Neural cell (in vitro differentiated cells): ENCODE data around the gene NKX1-2. TPM values are rescaled to one million over a fixed set of nuclear protein-coding genes. Genes with fewer than 3 reads are reported as not detected.

Source experiments
- H2AFZ ChIP-seq: fragments of 200-600, 300-800 bp; sonication (generic), shearing (Covaris generic); 2 replicates; pipeline ENCODE4 v1.6.0; 2014; ENCODE audit warnings: low read depth, mild to moderate bottlenecking, antibody characterized with exemption, low read length, moderate library complexity
- H3F3A ChIP-seq: fragments of 200-600 bp; shearing (Covaris generic); 2 replicates; pipeline ENCODE4 v1.6.1; 2016; ENCODE audit warnings: mild to moderate bottlenecking, moderate library complexity, mixed read lengths, antibody characterized with exemption, low read length; ENCODE audit not compliant: insufficient read depth, poor library complexity, severe bottlenecking
- H3K27ac ChIP-seq: fragments of 200-600, 300-800 bp; sonication (generic), shearing (Covaris generic); 2 replicates; pipeline ENCODE4 v1.5.1; 2014; ENCODE audit warnings: mild to moderate bottlenecking, low read length, moderate library complexity
- H3K27me3 ChIP-seq: fragments of 300-800, 200-600 bp; sonication (generic), shearing (Covaris generic); 2 replicates; pipeline ENCODE4 v1.6.0; 2014; ENCODE audit warnings: mild to moderate bottlenecking, low read depth, low read length, moderate library complexity; ENCODE audit not compliant: insufficient read depth
- H3K36me3 ChIP-seq: fragments of 300-800, 200-600 bp; sonication (generic), shearing (Covaris generic); 2 replicates; pipeline ENCODE4 v1.5.1; 2014; ENCODE audit warnings: mild to moderate bottlenecking, antibody characterized with exemption, low read length, moderate library complexity; ENCODE audit not compliant: insufficient read depth
- H3K4me2 ChIP-seq: fragments of 300-800, 200-600 bp; sonication (generic), shearing (Covaris generic); 2 replicates; pipeline ENCODE4 v1.6.0; 2014; ENCODE audit warnings: mild to moderate bottlenecking, low read length
- H3K4me3 ChIP-seq: fragments of 300-800, 200-600 bp; sonication (generic), shearing (Covaris generic); 2 replicates; pipeline ENCODE4 v1.5.1; 2014; ENCODE audit warnings: mild to moderate bottlenecking, low read length, moderate library complexity
- H3K79me2 ChIP-seq: fragments of 200-600 bp; shearing (Covaris generic); replicated peaks from 2 replicates; pipeline ENCODE4 v1.6.0; 2014; ENCODE audit warnings: mild to moderate bottlenecking, low read length, moderate library complexity; ENCODE audit not compliant: insufficient read depth
- H3K9ac ChIP-seq: fragments of 300-800, 200-600 bp; sonication (generic), shearing (Covaris generic); 2 replicates; pipeline ENCODE4 v1.6.1; 2016; ENCODE audit warnings: mild to moderate bottlenecking, low read length, mixed read lengths
- H3K9me2 ChIP-seq: fragments of 200-600 bp; shearing (Covaris generic); 2 replicates; pipeline ENCODE4 v1.6.1; 2016; ENCODE audit warnings: mild to moderate bottlenecking, low read length, mixed read lengths; ENCODE audit not compliant: insufficient read depth
- H3K9me3 ChIP-seq: fragments of 200-600, 300-800 bp; sonication (generic), shearing (Covaris generic); 2 replicates; pipeline ENCODE4 v1.6.1; 2016; ENCODE audit warnings: mild to moderate bottlenecking, mixed run types, low read length, moderate library complexity, mixed read lengths
- H4K20me1 ChIP-seq: fragments of 200-600 bp; shearing (Covaris generic); 2 replicates; pipeline ENCODE4 v1.6.1; 2016; ENCODE audit warnings: mild to moderate bottlenecking, mixed run types; ENCODE audit not compliant: insufficient read depth
- CTCF ChIP-seq: fragments of 450-650 bp; IDR thresholded peaks from 2 replicates; pipeline ENCODE4 v1.5.1; 2014; ENCODE audit warnings: antibody characterized with exemption, mild to moderate bottlenecking, moderate library complexity; ENCODE audit not compliant: poor library complexity, severe bottlenecking
- EP300 ChIP-seq: fragments of 450-650 bp; conservative IDR thresholded peaks from 2 replicates; pipeline ENCODE4 v1.6.1; 2014; ENCODE audit warnings: antibody characterized with exemption, mild to moderate bottlenecking, moderate library complexity; ENCODE audit not compliant: poor library complexity, severe bottlenecking
- EZH2 ChIP-seq: fragments of 200-600, 300-800 bp; shearing (Covaris generic), sonication (generic); IDR thresholded peaks from 2 replicates; pipeline ENCODE4 v1.6.1; 2014; ENCODE audit warnings: antibody characterized with exemption, low read length, borderline replicate concordance, mild to moderate bottlenecking; ENCODE audit not compliant: insufficient read depth, poor library complexity, severe bottlenecking
- MXI1 ChIP-seq: fragments of 450-650 bp; conservative IDR thresholded peaks from 2 replicates; pipeline ENCODE4 v1.6.1; 2014; ENCODE audit warnings: antibody characterized with exemption, mild to moderate bottlenecking; ENCODE audit not compliant: poor library complexity, severe bottlenecking
- RAD21 ChIP-seq: fragments of 450-650 bp; conservative IDR thresholded peaks from 2 replicates; pipeline ENCODE4 v1.6.1; 2014; ENCODE audit warnings: antibody characterized with exemption, mild to moderate bottlenecking, moderate library complexity
- REST ChIP-seq: IDR thresholded peaks from 2 replicates; pipeline ENCODE4 v1.6.1; 2012; ENCODE audit warnings: borderline replicate concordance
- SMC3 ChIP-seq: fragments of 450-650 bp; conservative IDR thresholded peaks from 2 replicates; pipeline ENCODE4 v1.6.1; 2014; ENCODE audit warnings: antibody characterized with exemption, mild to moderate bottlenecking, moderate library complexity; ENCODE audit not compliant: poor library complexity
- TAF1 ChIP-seq: IDR thresholded peaks from 2 replicates; pipeline ENCODE4 v1.6.1; 2012; ENCODE audit warnings: low read depth
- polyA plus RNA-seq: library from polyadenylated mRNA; depleted of rRNA; stranded (reverse); fragments of >200 nt; gene quantifications from 2 replicates; pipeline ENCODE4 v1.2.3, GENCODE V29; 2014

The NKX1-2 gene
- polyA plus RNA-seq, 1 donor from 2014 or later = 0.19 TPM

GRCh38 chr10:124430077-124430476, 19.8 kb downstream of the NKX1-2 start:
- no peak for TF ChIP-seq EP300
- TF ChIP-seq TAF1 = no peak
- Histone ChIP-seq H3K36me3 (no peaks in the 10 kb centered on the region), H3K4me3 (no peak overlapping the region), H3K27me3 (no peaks in the 10 kb centered on the region), H3K27ac (no peak overlapping the region), H3K79me2 (no peaks in the 10 kb centered on the region), H3K9me3 (no peaks in the 10 kb centered on the region), H4K20me1 (no peaks in the 10 kb centered on the region), H3F3A (no peaks in the 10 kb centered on the region), H2AFZ (no peak overlapping the region), H3K9me2 (no peaks in the 10 kb centered on the region), H3K9ac (no peak overlapping the region), H3K4me2 (no peak overlapping the region)

GRCh38 chr10:124429576-124429975, 20.3 kb downstream of the NKX1-2 start:
- H2AFZ ChIP-seq = no peak overlapping the region
- no peak for TF ChIP-seq REST
- no peak for TF ChIP-seq RAD21
- no peak for TF ChIP-seq EZH2
- TF ChIP-seq MXI1 = no peak

DNA sequence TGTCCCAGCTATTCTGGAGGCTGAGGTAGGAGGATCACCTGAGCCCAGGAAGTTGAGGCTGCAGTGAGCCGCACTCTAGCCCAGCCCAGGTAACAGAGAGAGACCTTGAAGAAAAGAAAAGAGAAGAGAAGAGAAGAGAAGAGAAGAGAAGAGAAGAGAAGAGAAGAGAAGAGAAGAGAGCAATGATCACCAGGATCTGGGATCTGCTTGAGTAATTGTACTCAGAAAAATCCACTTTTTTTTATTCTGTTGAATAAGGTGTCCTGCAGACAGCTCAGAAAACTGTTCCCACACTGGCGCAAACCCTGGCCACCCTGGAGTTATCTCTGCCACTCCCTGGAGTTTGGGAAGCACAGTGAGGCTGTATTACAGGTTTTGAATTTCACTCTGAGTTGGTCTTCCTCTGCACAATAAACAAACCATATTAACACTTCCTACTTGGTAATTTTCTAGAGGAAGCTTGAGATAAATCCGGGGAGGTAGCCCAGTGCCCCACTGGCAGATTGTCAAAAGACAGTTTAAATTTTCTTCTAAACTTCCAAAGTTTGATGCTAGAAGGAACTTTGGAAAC, 21.5 kb downstream of the NKX1-2 start:
- Histone ChIP-seq H3K9me3 (no peaks in the 10 kb centered on the region), H3K4me2 (no peak overlapping the region), H3K9ac (no peak overlapping the region), H3K36me3 (no peaks in the 10 kb centered on the region), H2AFZ (no peak overlapping the region), H4K20me1 (no peaks in the 10 kb centered on the region), H3K27ac (no peak overlapping the region), H3K9me2 (no peaks in the 10 kb centered on the region), H3K4me3 (no peak overlapping the region), H3K27me3 (no peaks in the 10 kb centered on the region), H3K79me2 (no peaks in the 10 kb centered on the region), H3F3A (no peaks in the 10 kb centered on the region)
- TF ChIP-seq CTCF = no peak
- no peak for TF ChIP-seq RAD21
- TF ChIP-seq MXI1 = no peak
- TF ChIP-seq REST = no peak
- TF ChIP-seq SMC3 = no peak
- TF ChIP-seq TAF1 = no peak

More at GRCh38 chr10:124429576-124429975, 20.3 kb downstream of the NKX1-2 start:
- H3K9me3 ChIP-seq = no peaks in the 10 kb centered on the region
- H3K36me3 ChIP-seq = no peaks in the 10 kb centered on the region
- H3K27me3 ChIP-seq = no peaks in the 10 kb centered on the region
- no peaks in the 10 kb centered on the region for H3K79me2 ChIP-seq
- H3F3A ChIP-seq = no peaks in the 10 kb centered on the region
- no peaks in the 10 kb centered on the region for H3K9me2 ChIP-seq
- no peak overlapping the region for H3K4me3 ChIP-seq
- H4K20me1 ChIP-seq = no peaks in the 10 kb centered on the region
- no peak overlapping the region for H3K9ac ChIP-seq
- H3K27ac ChIP-seq = no peak overlapping the region
- no peak overlapping the region for H3K4me2 ChIP-seq
